Stimulated activated CD4-positive, alpha-beta T cell treated with anti-CD3 and anti-CD28 coated beads, Interleukin-12 subunit alpha, Interleukin-12 subunit beta, amount 100 ng/mL, for 48 hours (primary cell): ENCODE results near the gene ARMC9.
"Not testable (repeated sequence)": the region's sequence is repeated elsewhere in the genome, so short reads cannot be mapped to it uniquely, and the experiment has no call there.

Experiments
- DNase-seq, 3 donors: peaks; one replicate each; pipeline ENCODE4 v3.0.0-alpha.2; 2020; ENCODE audit warnings: low read depth in 2 of 3, low spot score in 1 of 3

The ARMC9 gene

DNA sequence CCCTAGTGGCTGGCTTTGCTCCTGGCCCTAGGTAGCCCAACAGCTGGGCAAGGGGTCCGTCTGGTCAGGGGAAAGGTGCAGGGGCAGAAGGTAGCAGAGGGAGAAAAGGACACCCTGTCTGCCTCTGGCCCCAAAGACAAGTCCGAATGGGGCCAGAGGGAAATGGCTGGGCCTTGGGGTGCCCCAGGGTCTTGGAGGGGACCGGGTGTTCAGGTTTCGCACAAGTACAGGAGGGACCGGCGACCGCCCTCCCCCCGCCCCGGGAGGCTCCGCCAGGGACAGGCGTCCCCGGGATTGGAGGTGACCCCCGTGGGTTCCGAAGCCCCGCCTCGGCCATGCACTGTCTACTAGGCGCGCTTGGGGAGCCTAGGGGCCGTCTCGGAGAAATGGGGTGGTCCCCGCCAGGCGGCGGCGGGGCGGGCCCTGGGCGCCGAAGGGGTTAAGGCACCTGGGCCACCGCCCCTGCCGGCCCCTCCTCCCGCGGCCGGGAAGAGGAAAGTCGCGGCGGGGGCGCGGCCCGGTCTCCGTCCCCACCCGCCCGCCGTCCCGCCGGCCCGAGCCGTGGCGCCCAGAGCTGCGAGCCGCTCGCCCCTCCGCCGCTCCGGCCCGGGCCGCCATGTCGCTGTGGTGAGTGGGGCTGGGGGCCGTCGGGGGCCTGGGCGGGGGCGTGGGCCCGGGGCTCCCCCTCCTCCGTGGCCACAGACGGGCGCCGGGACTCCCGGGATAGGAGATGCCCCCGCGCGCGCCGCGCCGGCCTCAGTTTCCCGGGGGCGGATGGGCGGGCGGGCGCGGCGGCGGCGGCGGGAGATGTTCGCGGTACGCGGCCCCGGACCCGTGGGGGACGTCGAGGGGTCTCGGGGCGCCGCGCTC is 197.0 kb downstream of the ARMC9 start, which contains the start of gene B3GNT7:
B3GNT7 (plus strand) TSS at position 523 of the 870 bp plus-strand sequence; CDS start at position 617, 94 bp downstream.
- DNase-seq, result no peak

DNA sequence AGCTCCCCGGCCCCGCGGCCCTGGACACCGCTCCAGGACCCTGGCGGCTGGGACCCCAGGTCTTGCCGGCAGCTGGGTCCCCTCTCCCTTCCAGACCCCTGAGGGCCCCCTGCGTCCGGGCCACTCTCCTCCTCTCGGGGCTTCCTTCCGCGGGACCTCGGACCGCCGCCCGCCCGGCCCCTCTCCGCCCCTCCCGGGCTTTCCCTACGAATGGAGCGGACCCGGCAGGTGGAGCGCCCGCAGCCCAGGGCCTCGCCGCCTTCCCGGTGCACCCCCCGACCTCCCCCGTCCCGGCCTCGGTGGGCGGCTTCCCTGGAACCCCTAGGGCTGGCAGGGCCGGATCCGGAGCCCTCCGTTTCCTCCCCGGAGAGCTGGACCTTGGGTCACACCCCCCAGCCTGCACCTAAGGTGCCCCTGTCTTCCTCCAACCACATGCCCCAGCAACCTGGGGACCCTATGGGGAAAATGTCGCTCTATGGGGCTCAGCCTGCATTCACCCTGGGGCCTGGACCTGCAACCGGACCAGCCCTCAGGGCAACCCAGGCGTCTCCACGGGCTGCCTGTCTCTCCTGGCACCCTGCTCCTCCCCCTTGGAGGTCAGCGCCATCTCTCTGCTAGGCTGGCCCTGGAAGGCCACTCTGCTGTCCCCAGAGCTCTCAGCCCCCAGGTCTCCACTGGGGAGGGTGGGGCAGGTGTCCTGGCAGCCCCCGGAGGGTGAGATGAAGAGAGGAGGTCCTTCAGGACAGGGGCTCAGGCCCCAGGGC is 197.8 kb downstream of the ARMC9 start:
- DNase-seq, result no peak

DNA sequence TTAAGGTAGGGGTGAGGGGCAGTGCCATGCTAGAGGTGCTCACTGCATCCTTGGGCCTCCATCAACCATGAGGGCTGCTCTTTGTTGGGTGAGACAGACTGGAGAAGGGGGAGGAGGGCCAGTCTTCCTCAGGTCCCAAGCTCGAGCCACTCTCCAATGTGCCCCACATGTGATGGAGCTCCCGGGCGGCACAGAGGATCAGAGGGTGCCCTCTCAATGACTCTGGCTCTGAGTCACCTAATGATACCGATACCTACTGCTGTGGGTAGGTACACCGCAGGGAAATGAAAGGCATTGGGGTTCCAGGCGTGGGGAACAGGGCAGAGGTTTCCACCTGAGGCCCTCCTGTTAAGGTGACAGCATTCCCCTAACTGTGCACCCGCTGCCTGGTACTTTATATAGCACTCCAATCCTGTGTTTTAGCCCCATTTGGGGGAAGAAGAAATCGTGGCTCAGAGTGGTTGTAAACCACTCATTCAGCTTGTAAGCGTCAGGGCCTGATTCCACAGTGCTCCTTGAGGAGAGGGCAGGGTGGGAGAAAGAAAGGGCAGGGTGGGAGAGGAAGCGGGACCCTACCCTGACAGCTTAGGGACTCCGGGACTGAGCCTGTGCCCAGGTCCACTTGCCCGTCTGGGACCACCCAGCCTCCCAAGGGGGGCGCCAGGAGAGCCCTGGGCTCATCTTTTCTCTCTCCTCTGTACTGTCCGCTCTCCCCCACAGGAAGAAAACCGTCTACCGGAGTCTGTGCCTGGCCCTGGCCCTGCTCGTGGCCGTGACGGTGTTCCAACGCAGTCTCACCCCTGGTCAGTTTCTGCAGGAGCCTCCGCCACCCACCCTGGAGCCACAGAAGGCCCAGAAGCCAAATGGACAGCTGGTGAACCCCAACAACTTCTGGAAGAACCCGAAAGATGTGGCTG is 198.8 kb downstream of the ARMC9 start:
- no peak for DNase-seq

DNA sequence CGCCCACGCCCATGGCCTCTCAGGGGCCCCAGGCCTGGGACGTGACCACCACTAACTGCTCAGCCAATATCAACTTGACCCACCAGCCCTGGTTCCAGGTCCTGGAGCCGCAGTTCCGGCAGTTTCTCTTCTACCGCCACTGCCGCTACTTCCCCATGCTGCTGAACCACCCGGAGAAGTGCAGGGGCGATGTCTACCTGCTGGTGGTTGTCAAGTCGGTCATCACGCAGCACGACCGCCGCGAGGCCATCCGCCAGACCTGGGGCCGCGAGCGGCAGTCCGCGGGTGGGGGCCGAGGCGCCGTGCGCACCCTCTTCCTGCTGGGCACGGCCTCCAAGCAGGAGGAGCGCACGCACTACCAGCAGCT is 199.5 kb downstream of the ARMC9 start:
- DNase-seq, result no peak

DNA sequence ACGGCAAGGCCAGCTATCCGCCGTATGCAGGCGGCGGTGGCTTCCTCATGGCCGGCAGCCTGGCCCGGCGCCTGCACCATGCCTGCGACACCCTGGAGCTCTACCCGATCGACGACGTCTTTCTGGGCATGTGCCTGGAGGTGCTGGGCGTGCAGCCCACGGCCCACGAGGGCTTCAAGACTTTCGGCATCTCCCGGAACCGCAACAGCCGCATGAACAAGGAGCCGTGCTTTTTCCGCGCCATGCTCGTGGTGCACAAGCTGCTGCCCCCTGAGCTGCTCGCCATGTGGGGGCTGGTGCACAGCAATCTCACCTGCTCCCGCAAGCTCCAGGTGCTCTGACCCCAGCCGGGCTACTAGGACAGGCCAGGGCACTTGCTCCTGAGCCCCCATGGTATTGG is 200.2 kb downstream of the ARMC9 start:
- DNase-seq, result no peak

DNA sequence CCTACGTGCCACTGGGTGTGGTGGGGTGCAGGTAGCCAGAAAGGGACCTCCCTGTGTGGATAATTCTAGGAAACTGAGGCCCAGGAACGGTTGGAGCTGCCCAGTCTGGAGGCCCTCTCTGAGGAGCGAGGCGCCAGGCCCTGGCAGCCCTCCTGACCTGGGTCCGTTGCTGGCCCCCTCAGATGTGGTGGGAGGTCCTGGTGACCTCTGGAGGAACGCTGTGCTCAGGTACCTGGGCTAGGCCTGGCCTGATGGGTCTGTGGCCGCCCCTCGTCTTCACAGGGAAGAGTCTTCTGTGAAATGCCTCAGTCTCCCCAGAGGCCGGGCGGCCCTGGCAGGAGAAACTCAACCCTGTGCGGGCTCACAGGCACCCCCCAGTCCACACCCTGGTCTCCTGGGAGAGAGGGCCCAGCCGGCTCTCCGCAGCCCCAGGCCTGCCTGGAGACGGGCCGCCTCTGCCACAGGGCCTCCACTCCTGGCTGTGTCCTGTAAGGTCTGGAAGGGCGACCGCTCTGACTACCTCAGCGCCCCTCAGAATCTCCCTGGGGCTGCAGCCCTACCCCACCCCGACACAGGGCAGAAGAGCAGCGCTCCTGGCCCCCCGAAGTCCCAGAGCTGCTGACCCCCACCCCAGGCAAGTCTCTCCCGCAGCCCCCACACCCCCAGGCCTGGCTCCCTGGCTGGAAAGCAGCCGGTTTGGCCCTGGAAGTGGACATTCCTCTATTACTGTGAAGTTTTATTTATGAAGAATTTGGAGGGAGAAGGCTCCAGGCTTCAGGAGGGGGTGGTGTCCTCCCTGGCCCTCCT is 200.8 kb downstream of the ARMC9 start:
- no peak for DNase-seq

DNA sequence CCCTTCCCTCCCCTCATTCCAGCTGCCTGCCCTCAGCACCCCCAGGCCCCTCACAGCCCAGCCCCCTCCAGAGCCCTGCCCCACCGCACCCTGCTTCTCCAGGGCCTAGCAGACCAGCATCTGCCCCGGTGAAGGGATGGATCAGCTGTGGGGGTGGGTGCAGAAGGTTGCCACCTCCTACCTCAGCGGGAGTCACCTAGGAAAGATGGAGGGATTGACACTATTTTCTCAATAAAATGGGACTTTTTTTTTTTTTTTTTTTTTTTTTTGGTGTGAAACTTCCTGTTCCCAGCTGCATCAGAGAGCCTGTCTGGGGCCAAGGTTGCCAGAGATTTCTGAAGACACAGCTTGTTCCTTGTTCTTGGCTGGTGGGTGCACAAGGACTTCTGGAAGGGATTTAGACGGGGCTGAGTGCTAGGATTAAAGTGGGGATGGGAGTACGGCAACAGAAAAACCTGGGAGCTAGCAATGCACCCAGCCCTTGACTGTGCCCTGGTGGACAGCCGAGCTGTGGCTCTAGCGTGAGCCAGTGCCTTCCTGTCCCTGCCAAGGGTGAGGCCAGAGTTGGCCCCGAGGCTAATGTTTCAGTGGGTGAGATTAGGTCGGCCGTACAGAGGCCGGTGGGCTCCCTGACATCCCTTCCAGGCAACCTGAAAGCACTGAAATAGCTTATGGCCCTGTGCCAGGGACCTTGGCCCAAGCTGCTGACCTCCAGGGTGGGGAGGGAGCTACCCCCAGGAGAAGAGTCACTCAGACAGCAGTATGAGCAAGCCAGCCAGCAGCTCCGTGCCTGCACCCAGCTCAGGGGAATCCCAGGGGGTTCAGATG is 201.6 kb downstream of the ARMC9 start:
- DNase-seq, result no peak

DNA sequence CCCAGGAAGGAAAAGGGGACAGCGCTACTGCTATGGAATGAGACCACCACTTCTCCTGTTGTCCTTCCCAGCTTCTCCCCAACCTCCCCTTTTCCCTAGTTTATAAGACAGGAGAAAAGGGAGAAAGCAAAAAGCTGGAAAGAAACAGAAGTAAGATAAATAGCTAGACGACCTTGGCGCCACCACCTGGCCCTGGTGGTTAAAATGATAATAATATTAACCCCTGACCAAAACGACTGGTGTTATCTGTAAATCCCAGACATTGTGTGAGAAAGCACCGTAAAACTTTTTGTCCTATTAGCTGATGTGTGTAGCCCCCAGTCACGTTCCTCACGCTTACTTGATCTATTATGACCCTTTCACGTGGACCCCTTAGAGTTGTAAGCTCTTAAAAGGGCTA is 202.2 kb downstream of the ARMC9 start:
- not testable (repeated sequence) for DNase-seq

DNA sequence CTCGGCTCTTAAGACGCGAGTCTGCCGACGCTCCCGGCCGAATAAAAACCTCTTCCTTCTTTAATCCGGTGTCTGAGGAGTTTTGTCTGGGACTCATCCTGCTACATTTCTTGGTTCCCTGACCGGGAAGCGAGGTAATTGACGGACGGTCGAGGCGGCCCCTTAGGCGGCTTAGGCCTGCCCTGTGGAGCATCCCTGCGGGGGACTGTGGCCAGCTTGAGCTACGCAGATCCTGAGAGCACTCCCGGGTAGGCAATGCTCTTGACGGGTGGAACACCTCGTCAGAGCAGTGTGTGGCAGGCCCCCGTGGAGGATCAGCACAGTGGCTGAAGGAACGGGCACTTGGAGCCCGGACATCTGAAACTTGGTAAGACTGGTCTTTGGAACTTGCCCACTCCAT is 202.7 kb downstream of the ARMC9 start:
- DNase-seq, result not testable (repeated sequence)

DNA sequence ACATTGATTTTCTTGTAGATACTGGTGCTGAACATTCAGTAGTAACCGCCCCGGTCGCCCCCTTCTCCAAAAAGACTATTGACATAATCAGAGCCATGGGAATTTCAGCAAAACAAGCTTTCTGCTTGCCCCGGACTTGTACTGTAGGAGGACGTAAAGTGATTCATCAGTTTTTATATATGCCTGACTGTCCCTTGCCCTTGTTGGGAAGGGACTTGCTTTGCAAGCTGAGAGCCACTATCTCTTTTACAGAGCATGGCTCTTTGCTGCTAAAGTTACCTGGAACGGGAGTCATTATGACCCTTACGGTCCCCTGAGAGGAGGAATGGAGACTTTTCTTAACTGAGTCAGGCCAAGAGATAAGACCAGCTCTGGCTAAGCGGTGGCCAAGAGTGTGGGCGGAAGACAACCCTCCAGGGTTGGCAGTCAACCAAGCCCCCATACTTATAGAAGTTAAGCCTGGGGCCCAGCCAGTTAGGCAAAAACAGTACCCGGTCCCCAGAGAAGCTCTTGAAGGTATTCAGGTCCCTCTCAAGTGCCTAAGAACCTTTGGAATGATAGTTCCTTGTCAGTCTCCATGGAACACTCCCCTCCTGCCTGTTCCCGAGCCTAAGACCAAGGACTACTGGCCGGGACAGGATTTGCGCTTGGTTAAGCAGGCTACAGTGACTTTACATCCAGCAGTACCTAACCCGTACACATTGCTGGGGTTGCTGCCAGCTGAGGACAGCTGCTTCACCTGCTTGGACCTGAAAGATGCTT is 205.2 kb downstream of the ARMC9 start:
- not testable (repeated sequence) for DNase-seq

DNA sequence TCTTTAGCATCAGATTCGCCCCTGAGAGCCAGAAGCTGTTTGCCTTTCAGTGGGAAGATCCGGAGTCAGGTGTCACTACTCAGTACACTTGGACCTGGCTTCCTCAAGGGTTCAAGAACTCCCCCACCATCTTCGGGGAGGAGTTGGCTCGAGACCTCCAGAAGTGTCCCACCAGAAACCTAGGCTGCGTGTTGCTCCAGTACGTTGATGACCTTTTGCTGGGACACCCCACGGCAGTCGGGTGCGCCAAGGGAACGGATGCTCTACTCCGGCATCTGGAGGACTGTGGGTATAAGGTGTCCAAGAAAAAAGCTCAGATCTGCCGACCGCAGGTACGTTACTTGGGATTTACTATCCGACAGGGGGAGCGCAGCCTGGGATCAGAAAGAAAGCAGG is 205.8 kb downstream of the ARMC9 start:
- DNase-seq, result not testable (repeated sequence)

DNA sequence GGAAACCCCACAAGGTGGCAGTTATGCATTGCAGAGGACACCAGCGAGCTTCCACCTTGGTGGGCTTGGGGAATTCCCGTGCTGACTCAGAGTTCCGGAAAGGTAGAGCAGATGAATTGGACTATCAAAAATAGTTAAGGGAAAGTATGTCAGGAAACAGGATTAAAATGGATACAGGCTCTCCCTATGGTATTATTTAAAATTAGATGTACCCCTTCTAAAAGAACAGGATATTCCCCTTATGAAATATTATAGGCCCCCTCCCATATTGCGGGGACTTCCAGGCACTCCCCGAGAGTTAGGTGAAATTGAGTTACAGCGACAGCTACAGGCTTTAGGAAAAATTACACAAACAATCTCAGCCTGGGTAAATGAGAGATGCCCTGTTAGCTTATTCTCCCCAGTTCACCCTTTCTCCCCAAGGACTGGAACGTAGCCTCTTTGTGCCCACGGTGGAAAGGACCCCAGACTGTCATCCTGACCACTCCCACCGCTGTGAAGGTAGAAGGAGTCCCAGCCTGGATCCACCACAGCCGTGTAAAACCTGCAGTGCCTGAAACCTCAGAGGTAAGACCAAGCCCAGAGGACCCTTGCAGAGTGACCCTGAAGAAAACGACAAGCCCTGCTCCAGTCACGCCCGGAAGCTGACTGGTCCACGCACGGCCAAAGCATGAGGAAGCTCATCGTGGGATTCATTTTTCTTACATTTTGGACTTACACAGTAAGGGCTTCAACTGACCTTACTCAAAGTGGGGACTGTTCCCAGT is 207.4 kb downstream of the ARMC9 start:
- not testable (repeated sequence) for DNase-seq

DNA sequence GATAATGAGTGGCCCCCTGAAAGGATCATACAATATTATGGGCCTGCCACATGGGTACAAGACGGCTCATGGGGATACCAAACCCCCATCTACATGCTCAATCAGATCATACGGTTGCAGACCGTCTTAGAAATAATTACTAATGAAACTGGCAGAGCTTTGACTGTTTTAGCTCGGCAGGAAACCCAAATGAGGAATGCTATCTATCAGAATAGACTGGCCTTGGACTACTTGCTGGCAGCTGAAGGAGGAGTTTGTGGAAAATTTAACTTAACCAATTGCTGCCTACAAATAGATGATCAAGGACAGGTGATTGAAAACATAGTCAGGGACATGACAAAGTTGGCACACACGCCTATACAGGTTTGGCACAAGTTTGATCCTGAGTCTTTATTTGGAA is 209.3 kb downstream of the ARMC9 start:
- DNase-seq, result not testable (repeated sequence)

DNA sequence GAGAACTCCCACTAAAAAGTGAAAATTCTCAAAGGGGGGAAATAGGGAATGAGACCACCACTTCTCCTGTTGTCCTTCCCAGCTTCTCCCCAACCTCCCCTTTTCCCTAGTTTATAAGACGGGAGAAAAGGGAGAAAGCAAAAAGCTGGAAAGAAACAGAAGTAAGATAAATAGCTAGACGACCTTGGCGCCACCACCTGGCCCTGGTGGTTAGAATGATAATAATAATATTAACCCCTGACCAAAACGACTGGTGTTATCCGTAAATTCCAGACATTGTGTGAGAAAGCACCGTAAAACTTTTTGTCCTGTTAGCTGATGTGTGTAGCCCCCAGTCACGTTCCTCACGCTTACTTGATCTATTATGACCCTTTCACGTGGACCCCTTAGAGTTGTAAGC is 209.9 kb downstream of the ARMC9 start:
- DNase-seq, result not testable (repeated sequence)

DNA sequence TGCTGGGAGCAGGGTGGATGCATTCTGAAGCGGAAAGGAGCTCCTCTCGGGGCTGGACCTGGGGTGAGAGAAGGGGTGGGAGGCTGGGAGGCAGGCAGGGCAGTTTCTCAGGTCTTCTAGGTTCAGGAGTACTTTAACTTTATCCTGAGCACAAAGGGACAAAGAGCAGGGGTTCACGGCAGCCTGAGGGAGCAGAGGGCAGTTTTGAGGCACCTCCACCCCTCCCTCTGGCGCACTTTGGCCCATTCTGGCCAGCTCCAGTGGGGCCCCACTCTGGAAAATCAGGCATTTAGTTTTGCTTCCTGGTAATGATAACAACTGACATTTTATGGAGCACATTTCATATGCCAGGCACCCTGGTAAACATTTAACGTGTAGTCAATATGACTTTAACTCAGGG is 211.3 kb downstream of the ARMC9 start:
- no peak for DNase-seq

DNA sequence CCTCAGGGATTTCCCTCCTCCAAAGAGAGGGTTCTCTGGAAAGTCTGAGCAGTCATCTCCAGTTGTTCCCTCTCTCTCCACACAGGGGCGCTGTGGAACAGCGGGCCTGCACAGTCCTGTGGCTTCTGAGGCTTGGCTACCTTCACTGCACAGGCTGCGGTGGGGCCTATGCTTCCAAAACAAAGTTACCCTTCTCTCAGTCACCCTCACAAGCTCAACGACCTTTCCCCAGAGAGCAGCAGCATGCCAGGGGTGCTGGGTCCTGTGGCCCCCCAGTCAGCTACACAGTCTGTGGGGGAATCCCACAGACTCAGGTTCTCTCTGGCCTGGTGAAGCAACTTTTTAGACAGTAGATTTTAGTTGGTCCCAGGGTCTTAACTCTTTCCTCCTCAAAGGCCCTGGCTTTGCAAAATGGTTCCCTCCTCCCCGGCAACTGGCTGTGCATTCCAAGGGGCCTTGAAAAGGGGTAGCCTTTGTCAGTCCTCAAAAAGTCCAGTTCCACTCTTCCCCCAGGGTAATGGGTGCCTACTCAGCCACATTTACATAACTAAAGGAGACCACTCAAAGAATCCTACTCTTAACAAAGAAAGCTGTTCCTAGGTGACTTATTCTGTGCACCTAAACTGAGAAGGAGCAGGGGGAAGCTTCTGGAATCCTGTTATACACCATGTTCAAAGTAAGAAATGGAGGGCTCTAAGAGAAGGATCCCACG is 212.0 kb downstream of the ARMC9 start:
- DNase-seq, result no peak

DNA sequence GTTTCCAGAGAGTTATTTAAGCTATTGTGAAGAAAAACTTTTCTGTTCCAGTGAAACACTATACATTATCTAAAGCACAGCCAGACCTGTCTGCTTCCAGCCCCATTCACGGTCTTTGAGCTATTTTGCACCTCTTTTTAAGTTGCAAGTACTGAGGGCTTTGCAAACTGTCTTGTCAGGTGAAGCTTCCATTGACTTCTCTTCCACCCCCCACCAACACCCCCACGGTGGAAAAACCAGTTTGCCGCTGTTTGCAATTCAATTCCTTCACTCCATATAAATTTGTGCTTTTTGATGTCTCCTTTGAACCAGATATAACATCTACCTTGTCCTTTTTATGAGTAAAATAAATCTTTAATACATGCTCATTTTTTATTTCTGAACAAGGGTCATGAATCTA is 212.8 kb downstream of the ARMC9 start:
- no peak for DNase-seq
